Myocyte (in vitro differentiated cells): ENCODE data around the gene ZDHHC24. TPM values are rescaled to one million over a fixed set of nuclear protein-coding genes. Genes with fewer than 3 reads are reported as not detected.

Experiments
- DNase-seq: peaks from one replicate; pipeline ENCODE4 v3.0.0-alpha.2; 2012; ENCODE audit warnings: low read depth
- total RNA-seq: library from RNA; depleted of rRNA; stranded (reverse); fragments of >200 nt; gene quantifications from 2 replicates; pipeline ENCODE4 v1.2.3, GENCODE V29; 2014

ZDHHC24 gene
- total RNA-seq, 1 donor from 2014 or later, result 15.7 TPM

DNA sequence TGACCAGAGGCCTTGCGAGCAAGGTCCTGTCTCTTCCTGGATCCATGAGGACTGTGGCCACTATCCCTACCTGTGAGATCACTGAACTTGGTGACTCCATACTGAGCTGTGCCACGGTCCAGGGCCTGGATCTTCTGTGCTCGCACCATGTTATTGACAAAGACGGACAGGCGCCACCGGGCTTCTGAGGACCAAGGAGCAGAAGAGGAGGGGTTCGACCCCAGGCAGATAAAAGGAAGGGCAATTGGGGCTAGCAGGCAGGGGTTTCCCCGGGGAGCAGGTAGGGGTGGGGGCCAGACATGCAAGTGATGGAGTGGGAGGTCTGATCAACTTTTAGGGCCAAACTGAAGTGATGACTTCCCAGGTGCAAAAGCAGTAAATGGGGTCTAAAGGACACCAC is 20.4 kb upstream of the ZDHHC24 start:
- DNase-seq, result no peak

DNA sequence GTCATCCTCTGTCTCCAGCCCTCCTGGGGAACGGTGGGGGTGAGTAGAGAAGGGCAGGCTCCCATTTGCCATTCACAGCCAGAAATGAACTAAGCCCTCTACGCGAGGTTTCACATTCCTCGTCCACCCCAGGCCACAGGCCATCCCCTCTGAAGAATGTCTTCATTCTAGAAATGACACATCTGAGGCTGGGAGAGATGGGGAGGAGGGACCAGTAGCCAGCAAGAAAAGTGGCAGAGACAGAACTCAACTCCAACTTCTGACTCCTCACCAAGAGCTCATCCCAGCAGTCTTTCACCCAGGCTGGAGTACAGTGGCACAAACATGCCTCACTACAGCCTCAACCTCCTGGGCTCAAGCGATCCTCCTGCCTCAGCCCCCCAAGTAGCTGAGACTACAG is 19.1 kb upstream of the ZDHHC24 start:
- no peak for DNase-seq

DNA sequence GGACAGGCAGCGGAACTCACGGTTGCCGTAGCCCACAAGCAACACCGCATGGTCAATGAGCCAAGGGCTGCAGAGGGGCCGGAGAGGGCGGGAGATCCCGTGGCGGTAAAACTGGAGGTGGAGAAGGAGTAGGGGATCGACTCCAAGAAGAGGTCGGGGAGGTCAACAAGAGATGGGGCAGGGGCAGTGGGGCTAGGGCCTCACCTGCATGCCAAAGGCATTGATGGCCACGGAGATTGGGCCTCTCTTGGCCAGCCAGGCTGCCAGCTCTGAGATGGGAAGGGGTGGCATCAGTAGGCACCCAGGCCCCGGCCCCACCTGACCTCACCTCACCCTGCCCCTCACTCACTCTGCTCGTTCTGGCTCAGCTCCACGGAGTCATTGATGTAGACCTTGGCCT is 18.7 kb upstream of the ZDHHC24 start:
- DNase-seq, result no peak

DNA sequence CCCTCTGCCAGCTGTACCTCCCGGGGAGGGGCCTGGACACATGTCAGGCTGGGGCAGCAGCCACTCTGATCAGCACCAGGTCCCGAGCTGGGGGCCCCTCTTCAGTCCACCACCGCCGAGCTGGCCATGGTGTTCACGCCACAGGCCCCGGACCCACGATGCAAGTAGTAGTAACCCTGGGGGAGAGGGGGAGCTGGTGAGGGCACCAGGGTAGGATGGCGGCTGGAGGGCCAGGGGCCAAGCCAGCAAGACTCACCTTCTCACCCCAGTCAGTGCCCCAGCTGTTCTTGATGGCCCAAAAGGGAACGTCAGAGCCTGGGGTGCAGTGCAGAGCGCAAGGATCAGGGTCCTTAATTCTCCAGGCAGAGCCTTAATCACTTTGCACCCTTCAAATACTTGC is 18.0 kb upstream of the ZDHHC24 start:
- no peak for DNase-seq

DNA sequence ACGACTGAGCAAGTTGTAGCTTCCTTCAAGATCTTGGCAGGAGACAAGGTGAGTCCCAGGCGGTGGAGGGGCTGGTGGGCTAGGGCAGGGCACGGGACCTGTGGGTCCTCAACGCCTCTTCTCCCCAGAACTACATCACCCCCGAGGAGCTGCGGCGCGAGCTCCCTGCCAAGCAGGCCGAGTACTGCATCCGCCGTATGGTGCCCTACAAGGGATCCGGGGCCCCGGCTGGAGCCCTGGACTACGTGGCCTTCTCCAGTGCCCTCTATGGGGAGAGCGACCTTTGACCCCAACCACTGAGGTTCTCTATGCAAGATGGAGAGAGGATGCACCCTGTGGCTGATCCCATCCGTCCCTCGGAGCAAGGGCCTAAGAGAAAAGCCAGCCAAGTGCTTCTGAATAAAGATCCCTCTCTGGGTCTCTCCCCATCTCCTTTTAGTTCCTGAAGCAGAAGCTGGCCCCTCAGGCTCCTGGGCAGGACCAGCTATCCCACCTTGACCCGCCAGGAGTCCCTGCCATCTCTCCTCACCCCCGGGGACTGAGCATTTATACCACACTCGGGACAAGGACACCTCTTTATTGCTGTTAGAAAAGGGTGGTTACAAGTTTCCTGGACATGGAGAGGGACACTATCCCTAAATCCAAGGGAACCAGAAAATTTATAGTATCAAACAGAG is 17.2 kb upstream of the ZDHHC24 start:
- no peak for DNase-seq

DNA sequence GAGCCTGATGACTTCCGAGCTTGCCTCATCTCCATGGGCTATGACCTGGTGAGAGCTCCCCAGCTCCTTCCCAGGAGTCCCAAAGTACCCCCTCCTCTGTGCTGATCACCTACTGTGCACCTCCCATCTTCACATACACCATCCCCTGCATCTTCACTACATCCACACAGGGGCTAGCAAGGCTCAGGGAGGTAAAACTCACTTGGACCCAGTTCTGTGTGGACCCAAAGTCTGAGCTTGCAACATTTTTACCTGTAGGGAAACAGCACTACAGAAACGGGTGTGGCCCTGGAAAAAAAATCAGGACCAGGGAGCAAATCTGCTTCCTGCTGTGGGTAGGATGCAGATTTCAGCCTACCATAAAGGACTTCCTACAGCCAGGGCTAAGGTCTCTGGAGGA is 16.4 kb upstream of the ZDHHC24 start:
- no peak for DNase-seq

DNA sequence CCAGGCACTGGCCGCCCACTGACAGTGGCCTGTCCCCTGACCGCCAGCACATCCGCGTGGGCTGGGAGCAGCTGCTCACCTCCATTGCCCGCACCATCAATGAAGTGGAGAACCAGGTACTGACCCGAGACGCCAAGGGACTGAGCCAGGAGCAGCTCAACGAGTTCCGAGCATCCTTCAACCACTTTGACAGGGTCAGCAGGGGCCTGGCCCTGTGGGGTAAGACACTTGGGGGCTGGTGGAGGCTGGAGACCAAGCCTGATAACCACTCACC is 16.1 kb upstream of the ZDHHC24 start:
- no peak for DNase-seq

DNA sequence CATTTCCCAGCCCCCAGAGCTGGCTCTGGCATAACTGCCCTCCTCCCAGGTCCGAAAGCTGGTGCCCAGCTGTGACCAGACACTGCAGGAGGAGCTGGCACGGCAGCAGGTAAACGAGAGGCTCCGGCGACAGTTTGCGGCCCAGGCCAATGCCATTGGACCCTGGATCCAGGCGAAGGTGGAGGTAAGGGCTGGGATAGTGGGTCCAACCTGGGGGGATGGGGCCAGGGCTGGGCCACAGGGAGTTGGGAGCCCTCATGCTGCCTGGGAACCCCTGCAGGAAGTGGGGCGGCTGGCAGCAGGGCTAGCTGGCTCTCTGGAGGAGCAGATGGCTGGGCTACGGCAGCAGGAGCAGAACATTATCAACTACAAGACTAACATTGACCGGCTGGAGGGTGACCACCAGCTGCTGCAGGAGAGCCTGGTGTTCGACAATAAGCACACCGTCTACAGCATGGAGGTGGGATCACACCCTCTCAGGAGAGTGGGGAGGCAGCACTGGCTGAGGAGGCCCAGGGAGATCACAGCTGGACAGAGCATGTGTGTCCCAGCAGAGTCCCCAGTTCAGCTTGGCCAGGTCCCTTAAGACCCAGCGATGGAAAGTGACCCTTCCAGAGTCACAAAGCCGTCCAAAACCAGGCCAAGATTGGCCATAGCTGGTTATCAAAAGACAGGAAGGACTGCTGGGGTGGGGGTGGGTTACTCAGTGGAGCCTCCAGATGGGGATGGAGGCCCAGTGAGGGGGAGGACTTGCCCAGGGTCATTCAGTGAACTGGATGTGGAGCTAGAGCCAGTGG is 15.5 kb upstream of the ZDHHC24 start:
- DNase-seq, result no peak

DNA sequence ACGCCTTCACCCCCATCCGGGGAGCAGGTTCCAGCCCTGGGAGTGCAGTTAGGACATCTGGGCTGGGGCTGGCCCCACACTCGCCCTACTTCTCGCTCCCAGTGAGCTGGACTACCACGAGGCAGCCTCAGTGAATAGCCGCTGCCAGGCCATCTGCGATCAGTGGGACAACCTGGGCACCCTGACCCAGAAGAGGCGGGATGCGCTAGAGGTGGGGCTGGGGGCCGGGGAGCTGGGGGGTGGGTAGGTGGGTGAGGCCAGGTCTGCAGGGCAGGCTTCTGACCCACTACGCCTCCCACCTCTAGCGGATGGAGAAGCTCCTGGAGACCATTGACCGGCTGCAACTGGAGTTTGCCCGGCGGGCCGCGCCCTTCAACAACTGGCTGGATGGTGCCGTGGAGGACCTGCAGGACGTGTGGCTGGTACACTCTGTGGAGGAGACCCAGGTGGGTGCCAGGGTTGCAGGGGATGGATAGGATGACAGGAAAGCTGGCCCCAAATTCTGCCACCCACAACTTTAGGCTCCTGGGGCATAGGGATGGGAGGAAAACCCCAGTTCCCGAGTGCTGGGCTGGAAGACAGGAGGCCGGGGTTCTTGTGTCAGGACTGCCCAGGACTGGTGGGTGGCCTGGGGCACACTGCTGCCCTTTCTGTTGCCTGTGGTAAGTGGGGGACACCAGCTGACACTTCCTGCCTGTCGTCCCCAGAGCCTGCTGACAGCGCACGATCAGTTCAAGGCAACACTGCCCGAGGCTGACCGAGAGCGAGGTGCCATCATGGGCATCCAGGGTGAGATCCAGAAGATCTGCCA is 14.2 kb upstream of the ZDHHC24 start:
- DNase-seq, result no peak

DNA sequence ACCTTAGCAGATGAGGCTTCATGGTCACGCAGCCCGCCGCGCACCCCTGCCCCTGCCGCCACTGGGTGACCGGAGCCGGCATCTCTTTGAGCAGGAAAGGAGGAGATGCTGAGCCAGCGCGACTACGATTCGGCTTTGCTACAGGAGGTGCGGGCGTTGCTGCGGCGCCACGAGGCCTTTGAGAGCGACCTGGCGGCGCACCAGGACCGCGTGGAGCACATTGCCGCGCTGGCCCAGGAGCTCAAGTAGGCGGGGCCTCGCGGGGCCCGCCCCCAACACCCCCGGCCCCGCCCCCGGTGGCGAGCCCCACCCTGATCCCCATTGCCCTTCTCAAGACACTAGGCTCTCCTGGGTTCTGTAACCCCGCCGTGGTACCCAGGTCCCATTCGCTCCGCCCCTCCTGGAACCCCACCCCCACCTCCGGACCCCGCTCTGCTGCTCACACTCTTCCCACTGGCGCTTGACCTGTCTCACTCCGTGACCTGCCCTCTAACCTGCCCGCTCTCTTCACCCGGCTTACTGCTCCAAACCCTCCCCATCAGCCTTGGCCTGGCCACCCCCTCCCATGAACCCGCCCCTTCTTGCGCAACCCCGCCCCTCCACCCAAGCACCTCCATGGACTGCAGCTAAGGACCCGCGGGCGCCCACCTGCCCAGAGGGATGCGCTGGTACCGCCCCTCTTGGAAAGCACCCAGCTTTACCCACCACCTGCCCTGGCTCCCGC is 13.5 kb upstream of the ZDHHC24 start:
- DNase-seq, result no peak

DNA sequence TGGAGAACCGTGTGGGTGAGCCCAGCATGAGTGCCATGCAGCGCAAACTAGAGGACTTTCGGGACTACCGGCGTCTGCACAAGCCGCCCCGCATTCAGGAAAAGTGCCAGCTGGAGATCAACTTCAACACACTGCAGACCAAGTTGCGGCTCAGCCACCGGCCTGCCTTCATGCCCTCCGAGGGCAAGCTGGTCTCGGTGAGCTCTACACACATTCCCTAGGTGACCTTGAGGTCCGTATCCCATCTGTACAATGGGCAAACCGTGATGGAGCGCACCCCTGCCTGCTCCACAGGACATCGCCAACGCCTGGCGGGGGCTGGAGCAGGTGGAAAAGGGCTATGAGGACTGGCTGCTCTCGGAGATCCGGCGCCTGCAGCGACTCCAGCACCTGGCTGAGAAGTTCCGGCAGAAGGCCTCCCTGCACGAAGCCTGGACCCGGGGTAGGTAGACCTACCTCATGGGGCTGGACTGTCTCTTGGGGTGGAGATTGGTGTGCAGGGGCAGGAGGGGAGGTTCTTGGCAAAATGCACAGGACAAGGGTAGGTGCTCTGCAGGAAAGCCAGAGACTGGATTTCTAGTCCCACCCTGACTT is 12.0 kb upstream of the ZDHHC24 start:
- no peak for DNase-seq

DNA sequence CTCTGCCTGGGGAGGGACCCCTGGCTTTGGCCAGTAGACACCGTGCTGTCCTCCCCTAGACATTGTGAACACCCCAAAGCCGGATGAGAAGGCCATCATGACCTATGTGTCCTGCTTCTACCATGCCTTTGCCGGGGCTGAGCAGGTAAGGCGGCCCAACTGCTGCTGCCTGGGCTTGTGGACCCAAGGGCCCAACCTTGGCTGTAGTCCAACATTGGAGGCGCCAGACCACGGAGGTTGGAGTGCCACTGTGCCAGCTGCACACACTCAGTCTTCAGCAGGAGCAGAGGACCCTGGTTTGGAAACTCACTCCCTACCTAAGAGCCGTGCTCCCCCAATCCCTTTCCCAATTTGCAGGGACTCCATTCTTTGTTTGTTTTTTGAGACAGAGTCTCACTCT is 10.2 kb upstream of the ZDHHC24 start:
- DNase-seq, result no peak

DNA sequence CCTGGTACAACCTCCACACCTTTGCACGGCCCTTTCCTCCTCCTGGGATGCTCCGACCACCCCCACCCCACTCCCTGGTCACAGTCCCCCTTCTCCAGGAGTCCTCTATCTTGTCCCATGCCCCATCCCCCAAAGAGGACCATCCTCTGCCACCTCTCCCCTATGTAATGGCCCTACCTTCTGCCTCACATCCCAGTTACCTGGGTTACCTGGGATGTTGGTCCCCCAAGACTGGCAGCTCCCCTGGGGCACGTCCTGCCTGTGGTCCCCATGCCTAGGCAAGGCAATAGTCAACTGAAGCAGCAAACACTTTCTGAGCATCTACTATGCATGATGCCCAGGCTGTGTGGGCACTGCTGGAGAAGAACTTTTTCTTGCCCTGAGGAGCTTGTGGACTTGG is 9.6 kb upstream of the ZDHHC24 start:
- DNase-seq, result no peak

DNA sequence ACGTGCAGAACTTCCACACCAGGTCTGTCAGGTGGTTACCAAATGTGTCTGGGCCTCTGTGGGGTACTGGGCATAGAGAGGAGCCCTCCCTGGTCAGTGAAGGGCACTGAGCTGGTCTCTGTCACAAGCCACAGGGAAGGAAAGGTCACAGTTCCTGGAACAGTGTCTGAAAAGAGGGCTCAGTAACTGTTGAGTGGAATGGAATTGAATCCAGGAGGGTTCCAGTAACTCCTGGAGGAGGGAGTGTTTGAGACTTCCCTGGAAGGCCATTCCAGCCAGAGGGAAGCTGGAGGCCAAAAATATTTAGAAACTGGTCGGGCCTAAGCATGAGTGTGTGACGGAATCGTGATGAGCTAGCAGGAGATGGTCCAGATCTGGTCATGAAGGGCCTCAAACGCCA is 8.8 kb upstream of the ZDHHC24 start:
- no peak for DNase-seq

DNA sequence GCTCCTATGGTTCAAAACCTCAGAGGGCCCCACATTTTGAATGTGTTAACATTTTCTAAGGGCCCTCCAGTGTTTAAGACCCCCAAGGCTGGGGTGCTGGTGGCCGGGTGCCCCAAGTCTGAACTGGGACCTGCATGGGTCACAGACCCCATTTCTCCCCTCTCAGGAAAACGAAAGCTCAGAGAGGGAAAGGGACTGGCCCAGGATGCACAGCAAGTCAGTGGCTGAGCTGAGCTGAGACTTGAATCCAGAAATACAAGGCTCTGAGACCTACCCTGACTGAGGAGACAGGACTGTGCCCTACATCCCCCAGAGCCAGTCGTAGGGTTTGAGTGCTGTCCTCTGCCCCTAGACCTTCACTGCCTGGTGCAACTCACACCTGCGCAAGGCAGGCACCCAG is 5.0 kb upstream of the ZDHHC24 start:
- no peak for DNase-seq

DNA sequence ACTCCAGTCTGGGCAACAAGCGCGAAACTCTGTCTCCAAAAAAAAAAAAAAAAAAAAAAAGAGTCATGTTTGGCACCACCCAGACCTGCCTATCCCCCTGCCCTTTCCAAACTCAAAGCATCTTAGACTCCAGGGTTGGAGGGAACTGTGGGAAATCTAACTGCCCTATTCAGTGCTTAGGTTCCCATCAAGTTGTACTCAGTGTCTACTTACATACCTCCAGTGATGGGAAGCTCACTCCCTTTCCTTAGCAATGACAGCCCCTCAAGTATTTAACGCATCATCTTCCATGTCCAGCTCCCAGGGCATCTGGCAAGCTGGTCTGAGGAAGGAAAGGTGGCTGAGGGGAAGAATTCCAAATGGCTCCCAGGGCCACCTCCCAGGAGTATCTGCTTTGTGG is 3.8 kb upstream of the ZDHHC24 start:
- no peak for DNase-seq

DNA sequence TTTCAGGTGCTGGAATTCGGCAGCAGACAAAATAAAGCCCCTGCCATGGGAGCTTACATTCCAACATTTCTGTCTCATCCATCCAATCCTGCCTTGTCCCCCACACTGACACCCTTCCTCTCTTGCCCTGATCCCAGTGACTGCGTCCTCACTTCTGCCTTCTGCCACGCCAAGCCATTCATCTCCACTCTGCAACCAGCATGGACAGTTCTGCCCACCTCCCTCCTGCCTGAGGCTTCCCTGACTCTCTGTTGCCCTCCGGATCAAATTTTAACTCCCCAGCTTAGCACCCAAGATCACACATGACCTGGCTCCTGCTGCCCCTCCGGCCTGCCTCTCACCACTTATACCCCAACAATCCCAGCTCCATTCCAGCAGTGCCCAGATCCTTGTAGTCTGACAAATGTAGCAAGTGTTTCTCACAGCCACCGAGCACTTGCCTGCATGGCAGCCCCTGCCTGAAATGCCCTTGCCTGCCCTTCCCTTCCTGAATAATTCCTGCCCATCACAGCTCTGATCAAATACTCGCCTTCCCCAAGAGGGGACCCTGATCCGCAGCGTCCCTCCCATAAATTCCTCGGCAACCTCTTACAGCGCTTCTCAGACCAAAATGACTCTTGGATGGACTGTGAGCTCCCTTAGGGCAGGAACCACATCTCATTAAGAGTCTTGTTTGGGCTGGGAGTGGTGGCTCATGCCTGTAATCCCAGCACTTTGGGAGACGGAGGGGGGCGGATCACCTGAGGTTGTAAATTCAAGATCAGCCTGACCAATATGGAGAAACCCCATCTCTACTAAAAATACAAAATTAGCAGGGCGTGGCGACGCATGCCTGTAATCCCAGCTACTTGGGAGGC is 3.2 kb upstream of the ZDHHC24 start:
- DNase-seq, result peak; percentile 50

DNA sequence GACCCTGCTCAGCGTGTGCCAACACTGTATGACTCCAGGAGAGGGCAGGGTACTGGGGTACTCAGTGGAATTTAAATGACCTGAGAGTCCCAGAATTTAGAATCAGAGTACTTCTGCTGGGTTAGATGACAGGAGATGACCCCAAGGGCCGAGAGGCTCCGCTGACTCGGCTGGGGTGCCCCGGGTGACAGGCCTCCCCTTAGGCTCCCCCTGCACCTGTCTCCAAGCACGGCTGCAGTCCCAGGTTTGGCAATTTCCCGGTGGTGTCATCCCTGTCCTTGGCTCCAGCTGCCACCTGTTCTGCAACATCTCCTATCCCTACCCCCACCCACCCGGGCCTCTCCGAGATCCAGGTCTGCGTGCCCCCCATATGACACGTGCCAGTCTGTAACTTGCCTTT is 2.2 kb upstream of the ZDHHC24 start:
- peak; percentile 71 for DNase-seq

DNA sequence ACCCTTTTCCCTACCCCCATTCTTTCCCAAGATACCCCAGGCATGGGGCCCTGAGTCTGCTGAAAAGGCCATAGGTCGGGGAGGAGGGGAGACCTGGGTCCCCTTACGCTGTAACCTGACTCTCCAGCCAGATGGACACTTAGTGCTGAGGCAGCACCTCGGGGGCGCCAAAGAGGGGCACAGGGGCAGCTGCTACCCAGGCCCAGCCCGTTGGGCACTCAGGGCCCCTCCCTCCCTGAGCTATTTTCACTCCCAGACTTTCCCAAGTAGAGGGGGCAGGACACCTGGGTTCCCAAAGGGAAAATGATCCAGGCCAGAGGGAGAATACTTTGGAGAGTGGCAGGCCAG is 1.8 kb upstream of the ZDHHC24 start:
- peak; percentile 82 for DNase-seq

DNA sequence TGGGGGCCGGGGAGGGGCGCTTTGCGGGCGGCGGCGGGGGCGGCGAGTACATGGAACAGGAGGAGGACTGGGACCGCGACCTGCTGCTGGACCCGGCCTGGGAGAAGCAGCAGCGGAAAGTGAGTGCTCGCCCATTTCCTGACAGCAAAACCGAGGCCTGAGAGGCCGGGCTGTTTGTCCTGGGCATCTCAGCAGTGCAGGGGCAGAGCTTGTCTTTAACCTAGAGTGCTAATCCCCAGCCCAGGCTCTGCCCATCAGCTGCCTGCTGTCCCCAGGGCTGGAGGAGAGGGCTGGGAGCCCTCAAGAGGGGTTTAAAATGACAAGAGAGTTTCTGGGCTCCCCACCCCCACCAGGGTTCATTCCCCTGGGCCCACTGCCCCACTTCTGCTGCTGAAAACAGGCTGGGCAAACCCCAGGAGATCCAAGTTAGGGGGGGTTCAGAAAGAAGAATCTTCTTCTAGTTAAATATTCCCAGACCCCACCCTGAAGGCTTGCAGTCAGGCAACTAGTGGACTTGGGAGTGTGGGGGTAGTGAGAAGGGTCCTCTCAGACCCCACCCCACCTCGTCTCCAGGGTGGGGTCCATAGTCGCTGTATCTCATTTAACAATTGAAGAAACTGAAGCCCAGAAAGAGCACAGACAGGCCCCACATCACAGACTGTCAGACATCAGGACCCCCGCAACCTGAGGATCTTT is 1.3 kb upstream of the ZDHHC24 start:
- peak; percentile 38 for DNase-seq
